Measurements from ENCODE around the gene ACP1.
A peak's percentile ranks its signal among the peaks of the same experiment; 100 is the strongest.

ACP1 gene

GRCh38 chr2:236993-237539 is 27.7 kb upstream of the ACP1 start:
- Histone ChIP-seq H3K4me3 (no peak overlapping the region), H3K27me3 (no peaks in the 10 kb centered on the region), H3K36me3 (peaks cover 70% of the 10 kb centered on the region), H4K20me1 (no peaks in the 10 kb centered on the region), H3K9me3 (no peaks in the 10 kb centered on the region; the same call in 1 of the 2 replicates), H3K4me1 (peaks cover 17% of the 10 kb centered on the region), H3K27ac (no peak overlapping the region), H3K9ac (no peak overlapping the region), H3K4me2 (no peak overlapping the region)
- no peak for TF ChIP-seq Cebpa-rat (IDR thresholded peaks at IDR 0.05)

- Histone ChIP-seq H3K4me3 (no peak overlapping the region), H3K27ac (peak overlapping the region; percentile 45; the same call in 1 of the 2 replicates), H3K36me3 (peaks cover 73% of the 10 kb centered on the region), H3K27me3 (no peaks in the 10 kb centered on the region), H4K20me1 (no peaks in the 10 kb centered on the region), H3K4me2 (peak overlapping the region; percentile 37), H3K9ac (no peak overlapping the region), H3K9me3 (peaks cover 5% of the 10 kb centered on the region; the same call in 1 of the 2 replicates), H3K4me1 (peaks cover 17% of the 10 kb centered on the region)
- no peak for TF ChIP-seq Cebpa-rat (IDR thresholded peaks at IDR 0.05)
Measured at GRCh38 chr2:237878-238277, 26.9 kb upstream of the ACP1 start.

GRCh38 chr2:238431-238830 is 26.3 kb upstream of the ACP1 start:
- no peak for TF ChIP-seq Cebpa-rat (IDR thresholded peaks at IDR 0.05)
- Histone ChIP-seq H3K4me3 (no peak overlapping the region), H3K36me3 (peaks cover 74% of the 10 kb centered on the region), H4K20me1 (no peaks in the 10 kb centered on the region), H3K9me3 (peaks cover 11% of the 10 kb centered on the region), H3K4me1 (peaks cover 17% of the 10 kb centered on the region), H3K27me3 (no peaks in the 10 kb centered on the region), H3K4me2 (peak overlapping the region; percentile 37), H3K27ac (peak overlapping the region; percentile 45; the same call in 1 of the 2 replicates), H3K9ac (no peak overlapping the region)

- no peaks in the 10 kb centered on the region for H3K27me3 ChIP-seq
- no peak overlapping the region for H3K4me3 ChIP-seq
- H4K20me1 ChIP-seq, result no peaks in the 10 kb centered on the region
- H3K4me2 ChIP-seq, result peak overlapping the region; percentile 37
- peak overlapping the region; percentile 45; the same call in 1 of the 2 replicates for H3K27ac ChIP-seq
- H3K9ac ChIP-seq, result no peak overlapping the region
- H3K4me1 ChIP-seq, result peaks cover 17% of the 10 kb centered on the region
- H3K9me3 ChIP-seq, result peaks cover 15% of the 10 kb centered on the region
- TF ChIP-seq Cebpa-rat (IDR thresholded peaks at IDR 0.05), result no peak
- H3K36me3 ChIP-seq, result peaks cover 77% of the 10 kb centered on the region
Measured at GRCh38 chr2:238869-239268, 25.9 kb upstream of the ACP1 start.

GRCh38 chr2:244547-244946 is 20.2 kb upstream of the ACP1 start:
- H3K36me3 ChIP-seq, result peaks cover 84% of the 10 kb centered on the region
- H3K4me2 ChIP-seq, result no peak overlapping the region
- H3K27ac ChIP-seq, result no peak overlapping the region
- TF ChIP-seq Cebpa-rat (IDR thresholded peaks at IDR 0.05), result no peak
- H3K27me3 ChIP-seq, result no peaks in the 10 kb centered on the region
- H3K9me3 ChIP-seq, result peaks cover 26% of the 10 kb centered on the region
- peaks cover 4% of the 10 kb centered on the region; the same call in 1 of the 2 replicates for H3K4me1 ChIP-seq
- H4K20me1 ChIP-seq, result no peaks in the 10 kb centered on the region
- H3K4me3 ChIP-seq, result no peak overlapping the region
- H3K9ac ChIP-seq, result no peak overlapping the region

- Histone ChIP-seq H4K20me1 (no peaks in the 10 kb centered on the region), H3K9me3 (peaks cover 26% of the 10 kb centered on the region), H3K4me3 (no peak overlapping the region), H3K4me1 (peaks cover 4% of the 10 kb centered on the region; the same call in 1 of the 2 replicates), H3K27ac (no peak overlapping the region), H3K27me3 (no peaks in the 10 kb centered on the region), H3K4me2 (no peak overlapping the region), H3K9ac (no peak overlapping the region), H3K36me3 (peaks cover 80% of the 10 kb centered on the region)
- TF ChIP-seq Cebpa-rat (IDR thresholded peaks at IDR 0.05), result no peak
Measured at GRCh38 chr2:246489-247144, 18.1 kb upstream of the ACP1 start.

- peaks cover 4% of the 10 kb centered on the region; the same call in 1 of the 2 replicates for H3K4me1 ChIP-seq
- no peak overlapping the region for H3K27ac ChIP-seq
- H3K4me2 ChIP-seq, result no peak overlapping the region
- no peak overlapping the region for H3K4me3 ChIP-seq
- H4K20me1 ChIP-seq, result no peaks in the 10 kb centered on the region
- H3K36me3 ChIP-seq, result peaks cover 78% of the 10 kb centered on the region
- peaks cover 12% of the 10 kb centered on the region for H3K9me3 ChIP-seq
- no peaks in the 10 kb centered on the region for H3K27me3 ChIP-seq
- no peak for TF ChIP-seq Cebpa-rat (IDR thresholded peaks at IDR 0.05)
- no peak overlapping the region for H3K9ac ChIP-seq
Measured at GRCh38 chr2:248724-249123, 16.0 kb upstream of the ACP1 start.

- TF ChIP-seq Cebpa-rat (IDR thresholded peaks at IDR 0.05), result no peak
- Histone ChIP-seq H3K4me3 (no peak overlapping the region), H3K9me3 (peaks cover 3% of the 10 kb centered on the region), H3K4me2 (no peak overlapping the region), H3K36me3 (peaks cover 69% of the 10 kb centered on the region), H4K20me1 (no peaks in the 10 kb centered on the region), H3K9ac (no peak overlapping the region), H3K27ac (no peak overlapping the region), H3K27me3 (no peaks in the 10 kb centered on the region), H3K4me1 (peaks cover 7% of the 10 kb centered on the region)
Measured at GRCh38 chr2:249538-250042, 15.2 kb upstream of the ACP1 start.

- Histone ChIP-seq H3K27me3 (no peaks in the 10 kb centered on the region), H3K4me2 (no peak overlapping the region), H3K4me1 (peaks cover 6% of the 10 kb centered on the region; the same call in 1 of the 2 replicates), H3K9me3 (no peaks in the 10 kb centered on the region), H3K36me3 (peaks cover 46% of the 10 kb centered on the region), H3K9ac (no peak overlapping the region), H4K20me1 (no peaks in the 10 kb centered on the region), H3K27ac (no peak overlapping the region), H3K4me3 (no peak overlapping the region)
- TF ChIP-seq Cebpa-rat (IDR thresholded peaks at IDR 0.05), result no peak
Measured at GRCh38 chr2:252001-252602, 12.6 kb upstream of the ACP1 start.

- Histone ChIP-seq H3K4me3 (no peak overlapping the region), H3K27ac (no peak overlapping the region), H3K4me1 (peaks cover 11% of the 10 kb centered on the region), H4K20me1 (no peaks in the 10 kb centered on the region), H3K9ac (no peak overlapping the region), H3K36me3 (peaks cover 44% of the 10 kb centered on the region), H3K9me3 (peaks cover 10% of the 10 kb centered on the region), H3K27me3 (no peaks in the 10 kb centered on the region), H3K4me2 (no peak overlapping the region)
- TF ChIP-seq Cebpa-rat (IDR thresholded peaks at IDR 0.05), result no peak
Measured at GRCh38 chr2:253202-253638, 11.5 kb upstream of the ACP1 start.

Data from BLaER1 (cell line).